MM.1S (cell line): ENCODE data around the gene KIAA1671.

ENCODE experiments used
- CTCF ChIP-seq: fragments of 300-600 bp; sonication (generic); IDR thresholded peaks from 2 replicates; pipeline ENCODE4 v1.5.1; 2016; ENCODE audit warnings: antibody characterized with exemption, low read length, mixed read lengths
- EZH2 ChIP-seq: fragments of 300-600 bp; sonication (generic); optimal IDR thresholded peaks from 2 replicates; pipeline ENCODE3; 2017; ENCODE audit warnings: low read depth, mild to moderate bottlenecking, antibody characterized with exemption, low read length, mixed read lengths

- peak; percentile 49 for TF ChIP-seq CTCF
- no peak for TF ChIP-seq EZH2
Observed at GRCh38 chr22:25110846-25111578, 158.5 kb downstream of the KIAA1671 start.
